GM19467 (cell line): ENCODE measurements around the gene ARL15.

Experiments
- ATAC-seq: cut with Tn5 transposase; IDR thresholded peaks from one replicate; pipeline ENCODE4 v1.9.1; 2021; ENCODE audit warnings: mild to moderate bottlenecking, moderate library complexity; ENCODE audit not compliant: unreplicated experiment

The ARL15 gene

DNA sequence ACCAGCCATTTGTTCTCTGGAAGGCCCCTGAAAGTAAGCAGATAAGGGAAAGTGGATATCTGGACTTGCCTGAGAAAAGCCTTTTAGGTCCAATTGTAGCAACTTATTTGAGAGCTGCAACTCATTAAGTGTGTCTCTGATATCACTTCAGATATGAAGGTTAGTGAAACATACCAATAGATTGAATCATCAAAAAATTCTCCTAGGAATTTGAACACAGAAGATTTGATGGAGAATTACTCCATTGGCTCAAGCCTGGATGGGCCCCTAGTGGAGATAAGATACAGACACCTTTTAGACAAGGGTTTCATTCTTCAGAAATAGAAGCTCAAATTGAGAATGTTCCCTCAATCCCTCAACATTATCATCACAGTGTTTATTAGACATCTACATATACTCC is 393.3 kb downstream of the ARL15 start:
- ATAC-seq: no peak

DNA sequence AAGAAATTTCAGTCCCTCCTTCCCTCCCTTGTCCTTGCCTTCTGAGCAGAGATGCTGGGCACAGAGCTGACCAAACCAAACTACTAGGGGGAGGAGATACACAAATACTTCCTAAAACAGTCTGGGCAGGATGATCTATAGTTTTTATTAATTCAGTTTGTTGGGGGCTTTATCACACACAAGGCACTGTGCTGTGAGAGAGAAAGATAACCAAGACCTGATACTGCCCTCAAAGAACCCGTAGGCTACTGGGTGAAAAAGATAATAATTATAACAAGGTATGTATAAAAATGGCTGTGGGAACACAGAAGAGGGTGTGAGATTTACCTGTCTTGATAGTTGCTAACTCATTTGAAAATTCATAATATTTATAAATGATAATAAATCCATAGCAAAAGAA is 395.3 kb downstream of the ARL15 start:
- ATAC-seq: no peak

DNA sequence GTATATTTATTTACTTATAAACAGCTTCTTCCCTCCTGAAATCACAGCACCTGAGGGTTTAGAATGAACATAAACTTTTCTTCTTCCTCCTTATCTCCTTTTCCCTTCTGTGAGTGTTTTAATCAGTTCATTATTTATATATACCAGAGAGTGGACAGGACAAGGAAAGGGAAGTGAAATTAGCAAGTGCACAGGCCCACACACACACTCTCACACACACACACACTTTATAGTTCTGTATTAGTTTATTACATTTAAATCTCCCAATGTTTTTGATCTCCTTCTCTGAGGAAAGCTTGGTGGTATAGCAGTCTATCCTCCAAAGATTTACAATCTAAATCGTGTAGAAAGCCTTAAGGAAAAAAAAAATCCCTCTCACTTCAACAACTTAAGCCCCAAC is 396.4 kb downstream of the ARL15 start:
- ATAC-seq: no peak

DNA sequence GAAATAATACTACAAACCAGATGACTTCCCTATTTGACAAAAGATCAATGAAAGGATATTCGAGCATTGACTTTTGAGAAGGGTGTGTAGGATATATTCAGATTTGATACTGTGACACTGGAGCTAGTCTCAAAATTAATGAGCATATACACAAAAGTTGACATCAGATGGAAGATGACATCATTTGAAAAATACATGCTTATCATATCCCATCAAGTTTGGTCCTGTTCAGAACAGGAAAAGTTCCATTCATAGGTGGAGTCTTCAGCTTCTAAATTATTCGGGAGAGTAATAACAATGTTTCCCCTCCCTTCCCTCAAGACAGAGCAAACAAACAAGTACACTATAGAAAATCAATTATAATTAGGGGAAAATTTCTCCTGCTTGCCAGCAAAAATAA is 401.6 kb downstream of the ARL15 start:
- no peak for ATAC-seq

DNA sequence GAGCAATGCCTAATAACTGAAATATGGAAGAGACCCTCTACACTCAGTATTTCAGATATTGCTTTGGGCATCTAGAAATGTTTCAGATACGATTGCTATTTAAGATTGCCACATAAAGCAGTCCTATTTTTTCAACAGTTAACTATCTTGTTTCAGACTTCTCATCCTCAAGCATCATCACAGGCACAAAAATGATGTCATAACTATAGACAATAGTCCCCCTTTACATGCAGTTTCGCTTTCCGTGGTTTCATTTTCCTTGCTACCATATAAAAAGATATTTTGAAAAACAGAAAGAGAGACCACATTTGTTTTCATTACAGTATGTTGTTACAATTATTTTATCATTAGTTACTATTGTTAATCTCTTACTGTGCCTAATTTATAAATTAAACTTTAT is 402.5 kb downstream of the ARL15 start:
- ATAC-seq: no peak

DNA sequence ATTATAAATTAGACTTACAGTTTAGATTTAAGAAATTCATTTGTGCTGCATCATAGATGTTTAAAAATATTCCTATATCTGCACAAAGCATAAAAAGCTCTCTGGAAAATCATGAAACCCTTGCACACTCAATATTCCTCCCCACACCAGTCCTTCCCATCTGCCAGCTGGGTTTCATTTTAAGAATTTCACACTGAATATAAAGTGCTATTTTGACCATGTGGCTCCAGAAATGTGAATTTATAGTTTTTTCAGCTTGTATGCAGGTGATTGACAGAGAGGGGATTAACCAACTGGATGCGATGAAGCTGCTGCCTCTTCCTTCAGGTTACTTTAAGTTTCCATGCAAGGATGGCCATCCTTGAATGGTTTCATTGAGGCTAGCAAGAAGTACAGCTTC is 403.6 kb downstream of the ARL15 start:
- no peak for ATAC-seq

DNA sequence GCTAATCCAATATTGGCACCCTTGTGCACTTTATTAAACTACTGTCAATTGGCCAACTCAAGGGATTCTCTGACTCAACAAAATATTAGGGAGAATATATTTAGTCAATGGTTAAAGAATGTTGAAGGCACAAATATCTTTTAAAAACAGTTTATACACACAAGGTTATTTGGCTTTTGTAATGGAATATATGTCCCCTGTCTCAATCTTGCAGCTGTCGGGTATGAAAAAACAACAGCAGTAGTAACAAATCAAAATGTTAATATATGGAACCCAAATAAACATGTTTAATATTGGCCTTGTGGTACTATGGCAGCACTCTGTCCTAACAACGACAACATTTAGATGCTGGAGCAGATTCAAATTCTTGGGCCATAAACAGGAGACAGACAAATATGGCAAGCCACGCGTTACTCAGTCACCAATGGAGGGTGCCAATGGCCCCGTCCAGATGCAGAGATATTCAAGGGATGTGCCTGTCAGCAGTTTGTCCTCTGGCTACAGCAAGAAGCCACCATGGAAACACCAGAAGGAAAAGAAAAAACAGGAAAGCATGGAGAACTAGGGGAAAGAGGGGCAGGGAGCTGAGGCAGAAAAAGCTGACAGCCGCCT is 408.0 kb downstream of the ARL15 start:
- no peak for ATAC-seq

DNA sequence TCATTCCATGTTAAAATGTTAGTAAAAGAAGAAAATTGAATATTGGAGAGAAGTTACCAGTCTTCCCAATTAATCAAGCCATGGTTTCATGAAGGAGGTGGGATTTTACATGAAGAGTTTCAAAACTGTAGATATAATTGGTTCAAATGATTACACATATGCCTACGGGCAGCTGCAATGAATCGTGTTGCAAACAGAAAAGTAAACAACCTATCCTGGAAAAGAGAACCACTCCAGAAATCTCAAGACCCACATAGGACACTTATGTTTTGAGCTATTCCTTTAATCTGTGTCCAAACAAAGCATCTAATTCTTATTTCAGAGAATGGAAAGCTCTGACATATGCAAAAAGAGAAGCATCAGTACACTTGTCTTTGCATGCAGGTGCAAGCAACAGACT is 409.7 kb downstream of the ARL15 start:
- no peak for ATAC-seq

DNA sequence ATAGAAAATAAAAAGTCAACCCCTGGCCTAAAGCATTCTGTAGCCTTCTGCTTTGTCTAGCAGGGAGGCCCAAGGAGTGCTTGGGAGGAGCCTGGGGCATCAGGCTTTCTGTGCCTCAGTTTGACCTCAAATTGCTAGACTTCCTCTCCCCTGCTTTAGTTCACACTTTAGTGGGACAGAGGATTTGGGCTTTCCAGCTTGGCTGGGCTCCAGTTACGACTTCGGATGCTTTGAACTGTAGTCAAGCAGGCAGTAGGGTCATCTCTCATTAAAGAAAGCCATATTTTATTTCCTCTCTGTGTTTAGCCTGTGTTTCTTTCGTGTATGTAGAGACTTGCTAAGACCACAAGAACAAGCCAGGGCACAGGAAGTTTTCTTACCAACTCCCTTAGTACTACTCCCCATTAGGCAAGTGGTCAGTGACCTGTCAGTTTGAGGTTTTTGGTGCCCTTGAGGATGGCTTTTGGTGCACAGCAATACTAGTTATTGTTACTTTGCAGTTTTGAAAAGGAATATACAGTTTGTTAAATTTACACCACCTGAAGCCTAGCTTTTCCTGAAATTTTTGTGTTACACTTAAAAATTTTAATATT is 415.2 kb downstream of the ARL15 start:
- no peak for ATAC-seq

DNA sequence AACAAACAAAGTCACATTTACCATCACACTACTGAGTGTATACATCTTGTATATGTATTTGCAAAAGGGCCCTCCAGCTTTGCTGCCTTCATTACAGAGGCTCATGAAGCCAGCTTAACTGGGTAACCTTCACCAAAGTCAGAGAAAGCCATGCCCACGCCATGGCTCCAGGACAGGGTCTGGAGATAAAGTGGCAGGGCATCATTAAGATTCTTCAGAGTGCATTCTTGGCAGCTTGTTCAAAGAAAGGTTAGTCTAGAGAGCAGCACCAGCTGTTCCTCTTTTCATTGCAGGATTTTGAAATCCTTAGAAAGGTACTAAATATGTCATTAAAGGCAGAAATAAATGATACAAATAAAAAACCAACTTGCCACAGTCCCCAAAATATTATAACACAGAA is 416.7 kb downstream of the ARL15 start:
- ATAC-seq: no peak

DNA sequence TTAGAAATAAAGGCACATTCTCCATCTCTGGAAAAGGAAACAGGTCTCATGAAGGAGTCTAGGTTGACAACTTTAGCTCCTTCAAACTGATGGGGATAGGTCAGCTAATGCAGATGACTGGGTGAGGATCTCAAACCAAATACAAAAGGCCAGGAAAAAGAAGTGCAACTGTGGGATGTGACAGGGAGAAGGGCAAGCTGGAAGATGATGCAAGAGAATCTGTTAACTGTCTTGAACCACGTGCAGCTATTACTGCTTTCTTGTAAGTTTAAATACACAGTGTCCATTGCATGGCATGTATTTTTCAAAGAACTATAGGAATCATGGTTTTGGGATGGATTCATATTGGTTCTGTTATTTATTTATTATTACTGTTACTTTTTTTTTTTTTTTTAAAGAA is 418.1 kb downstream of the ARL15 start:
- no peak for ATAC-seq

DNA sequence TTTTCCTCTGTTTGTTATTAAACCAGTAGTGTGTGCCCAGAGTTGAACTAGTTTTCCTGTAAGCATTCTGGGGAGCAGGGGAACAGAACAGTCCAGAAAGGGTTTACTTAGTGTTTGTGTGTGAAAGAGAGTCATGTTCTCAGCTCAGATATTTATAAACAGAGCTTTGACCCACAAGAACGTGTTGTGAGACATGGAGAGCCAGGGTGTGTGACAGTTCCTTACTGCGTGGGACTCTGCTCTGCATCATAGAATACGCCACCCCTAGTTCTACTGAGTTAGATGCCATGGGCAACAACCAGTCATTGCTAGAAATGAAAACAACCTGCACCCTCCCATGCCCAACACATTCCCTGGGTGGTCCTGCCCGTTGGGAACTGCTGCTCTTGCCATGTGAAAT is 419.2 kb downstream of the ARL15 start:
- ATAC-seq: no peak

DNA sequence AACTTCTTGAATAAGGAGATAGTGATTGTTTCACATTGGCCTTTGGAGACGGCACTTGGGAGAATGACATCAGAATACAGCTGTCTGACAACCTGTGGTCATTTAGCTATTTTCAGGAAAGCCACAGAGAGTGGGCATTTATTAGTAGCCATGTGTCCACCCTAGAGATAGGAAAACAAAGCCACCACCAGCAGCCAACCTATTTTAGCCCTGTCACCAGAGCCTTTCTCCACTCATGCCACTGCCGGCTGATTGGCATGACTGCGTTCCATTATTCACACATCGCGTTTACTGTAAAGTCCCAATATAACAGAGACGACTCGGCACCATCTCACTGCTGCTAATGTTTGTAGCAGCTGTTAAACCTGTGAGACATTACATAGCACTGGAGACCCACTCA is 419.9 kb downstream of the ARL15 start:
- ATAC-seq: no peak

DNA sequence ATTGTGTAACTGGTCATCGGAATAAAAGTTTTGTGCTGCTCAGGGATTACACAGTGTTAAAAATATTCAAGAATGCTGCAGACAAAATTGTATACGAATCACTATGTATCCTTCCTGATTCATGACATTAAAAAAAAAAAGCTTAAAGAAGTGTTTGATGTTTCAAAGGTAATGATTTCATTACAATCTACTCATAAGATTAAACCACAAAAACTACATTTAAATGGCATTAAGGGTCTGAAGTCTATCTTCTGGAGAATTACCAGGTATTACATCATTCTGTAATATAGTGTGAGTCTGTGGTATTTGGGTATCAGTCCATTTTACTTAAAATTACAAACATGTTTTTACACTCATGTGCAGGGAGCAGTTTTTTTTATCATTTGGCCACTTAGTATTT is 425.5 kb downstream of the ARL15 start:
- no peak for ATAC-seq

DNA sequence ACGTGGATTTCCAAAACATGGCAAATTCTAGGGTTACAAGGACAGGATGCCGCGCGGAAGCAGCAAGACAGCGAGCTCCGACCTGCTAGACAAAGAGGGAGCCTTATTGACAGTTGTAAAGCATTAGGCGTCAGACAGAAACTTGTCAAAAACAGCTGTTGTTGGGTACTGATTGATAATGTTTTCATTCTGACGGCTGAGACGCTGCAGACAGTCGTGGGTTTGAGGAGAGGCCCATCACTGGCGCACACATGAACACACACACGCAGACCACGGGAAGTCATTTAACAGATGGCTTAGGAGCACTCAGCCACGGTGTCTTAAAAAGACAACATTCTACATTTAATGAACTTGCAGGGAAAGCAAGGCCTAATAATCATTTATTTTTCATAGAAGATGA is 426.0 kb downstream of the ARL15 start:
- ATAC-seq: no peak

DNA sequence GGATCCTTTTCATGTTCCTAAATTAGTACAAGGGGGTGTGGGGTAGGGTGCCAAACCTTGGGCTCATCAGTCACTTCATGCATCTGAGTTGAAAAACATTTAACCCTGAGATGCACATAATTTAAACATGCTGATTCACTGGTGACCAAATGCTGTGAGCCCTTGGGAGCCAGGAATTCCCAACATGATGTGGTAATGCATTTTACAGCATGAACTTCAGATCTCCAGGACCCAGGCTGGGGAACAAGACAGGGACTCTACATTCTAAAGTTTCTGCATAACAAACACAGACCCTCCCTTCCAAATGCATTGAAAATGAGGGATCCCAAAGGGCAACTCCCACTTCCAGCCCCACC is 427.7 kb downstream of the ARL15 start:
- ATAC-seq: no peak

DNA sequence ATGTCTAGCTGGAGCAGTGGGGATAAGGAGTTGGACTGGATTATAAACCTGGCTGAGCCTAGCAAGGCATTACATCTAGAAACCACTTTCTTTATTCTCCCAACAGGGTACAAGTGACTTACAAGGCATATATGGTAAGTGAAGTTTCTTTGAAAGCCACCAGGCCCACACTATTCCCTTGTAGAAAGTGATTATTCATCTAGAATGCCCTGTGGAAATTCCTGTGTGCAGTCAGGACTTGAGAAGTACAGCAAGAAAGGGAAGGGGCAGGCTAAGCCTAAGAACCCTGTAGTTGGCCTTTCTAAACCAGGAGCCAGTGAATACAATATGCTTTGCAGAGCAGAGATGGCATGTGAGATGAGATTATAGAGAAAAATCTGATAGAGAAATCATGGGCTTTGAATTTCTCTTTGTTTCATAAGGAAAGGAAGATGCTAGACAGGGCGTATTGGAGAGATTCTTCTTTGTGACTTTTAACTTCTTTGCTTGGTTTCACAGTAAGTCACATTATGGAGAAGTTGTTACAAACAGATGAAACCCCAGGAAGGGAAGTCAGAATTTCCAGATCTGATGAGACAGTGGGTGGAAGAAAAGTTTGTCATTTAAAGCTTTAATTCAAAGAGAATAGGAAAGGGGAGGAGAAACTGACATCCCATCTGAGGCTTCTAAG is 428.2 kb downstream of the ARL15 start:
- ATAC-seq: no peak

DNA sequence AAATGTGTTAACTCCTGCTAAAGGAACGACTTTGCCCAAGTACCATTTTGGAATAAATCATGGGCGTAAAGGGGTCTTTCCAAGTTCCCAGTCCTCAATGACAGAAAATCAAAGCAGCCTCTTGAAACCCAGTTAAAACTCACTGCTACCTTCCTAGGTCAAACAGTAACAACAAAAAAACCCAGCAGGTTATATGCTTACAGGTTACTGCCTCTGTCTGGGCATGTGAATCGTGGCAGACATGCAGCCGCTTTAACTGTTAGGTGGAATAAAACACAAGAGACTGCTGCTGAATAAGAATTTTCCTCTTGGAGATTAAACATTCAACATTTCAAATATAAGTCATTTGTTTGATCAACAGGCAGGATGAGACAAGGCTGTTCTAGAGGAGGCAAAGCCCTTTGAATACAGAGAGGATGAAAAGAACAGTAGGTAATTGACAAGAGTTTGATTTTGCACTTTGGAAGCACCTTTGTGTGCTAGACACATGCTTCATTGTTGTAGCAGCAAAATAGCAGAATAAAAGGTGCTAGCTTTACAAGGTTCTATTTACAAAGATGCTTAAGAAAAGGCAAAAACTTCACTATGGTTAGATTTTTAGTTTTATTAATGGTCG is 430.6 kb downstream of the ARL15 start:
- ATAC-seq: no peak

DNA sequence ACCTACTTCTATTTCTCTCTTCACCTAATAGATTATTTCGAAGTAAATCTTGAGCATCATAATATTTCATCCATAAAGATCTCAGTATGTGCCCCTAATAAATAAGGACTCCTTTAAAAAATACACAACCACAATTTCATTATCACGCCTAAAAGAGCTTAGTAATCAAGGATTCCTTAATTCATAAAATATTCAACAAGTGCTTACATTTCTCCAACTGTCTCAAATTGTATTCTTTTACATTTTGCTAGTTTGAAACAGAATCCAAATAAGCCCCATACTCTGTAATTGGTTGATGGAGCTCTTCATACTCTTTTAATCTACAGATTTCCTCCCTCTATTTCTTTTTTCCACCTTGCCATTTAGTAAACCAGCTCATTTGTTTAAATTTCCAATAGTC is 432.4 kb downstream of the ARL15 start:
- ATAC-seq: no peak

DNA sequence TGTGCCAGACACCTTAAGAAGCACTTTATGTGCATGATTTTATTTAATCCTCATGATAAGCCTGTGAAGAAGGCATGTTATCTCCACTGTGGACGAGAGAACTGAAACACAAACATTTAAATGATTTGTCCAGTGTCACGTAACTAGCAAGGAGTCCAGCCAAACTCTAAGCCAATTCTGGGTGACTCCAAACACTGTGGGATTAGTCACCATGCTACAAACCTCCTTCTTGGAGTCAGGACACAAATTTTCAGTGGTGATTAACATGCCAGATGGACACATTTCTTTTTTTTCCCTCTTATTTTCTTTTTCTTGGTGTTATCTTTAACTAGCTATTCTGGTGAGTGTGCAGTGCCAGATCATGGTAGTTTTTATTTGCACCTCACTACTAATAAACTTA is 433.1 kb downstream of the ARL15 start:
- no peak for ATAC-seq

DNA sequence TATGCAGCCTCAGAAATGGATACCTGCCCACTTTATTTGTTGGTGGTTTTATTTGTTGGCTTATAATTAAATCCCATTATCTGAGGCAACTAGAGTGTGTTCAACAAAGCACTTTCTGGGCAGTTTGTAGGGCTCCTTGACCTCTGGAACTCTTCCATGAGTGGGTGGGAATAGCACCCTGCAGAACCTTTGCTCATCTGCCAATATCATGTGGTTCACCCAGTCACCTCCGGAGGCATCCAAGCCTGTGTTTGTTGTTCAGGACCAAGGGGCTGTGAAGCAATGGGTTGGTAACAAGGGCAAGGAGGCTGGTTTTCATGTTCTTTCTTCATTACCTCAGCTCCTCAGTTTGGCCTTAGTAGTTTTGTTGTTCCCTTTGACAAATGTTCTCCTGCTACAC is 436.0 kb downstream of the ARL15 start:
- ATAC-seq: no peak

DNA sequence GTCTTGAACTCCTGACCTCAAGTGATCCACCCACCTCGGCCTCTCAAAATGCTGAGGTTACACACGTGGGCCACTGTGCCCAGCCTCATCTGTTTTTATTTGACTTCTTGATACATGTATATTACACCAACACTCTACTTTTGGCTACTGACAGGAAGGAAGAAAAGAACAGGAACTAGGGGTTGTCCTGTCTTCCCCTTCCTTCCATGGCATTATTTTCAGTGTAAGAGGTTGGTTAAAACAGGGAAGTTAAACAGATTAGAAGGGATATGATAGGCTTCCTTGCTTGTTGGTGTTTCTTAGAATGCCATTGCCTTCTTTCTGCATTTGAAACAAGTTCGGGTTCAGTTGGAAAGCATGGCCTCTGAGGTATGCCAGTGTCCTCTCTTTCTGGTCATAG is 437.1 kb downstream of the ARL15 start:
- ATAC-seq: no peak
